ENCODE results near the gene NUP153.
"Not testable (repeated sequence)": the region's sequence is repeated elsewhere in the genome, so short reads cannot be mapped to it uniquely, and the experiment has no call there.

The NUP153 gene

GRCh38 chr6:17596085-17596484 lies 110.6 kb downstream of the NUP153 start:
- no peak overlapping the region for H3K4me3 ChIP-seq (ENCODE audit: low read depth, low read length)
- TF ChIP-seq, protein P1, sequence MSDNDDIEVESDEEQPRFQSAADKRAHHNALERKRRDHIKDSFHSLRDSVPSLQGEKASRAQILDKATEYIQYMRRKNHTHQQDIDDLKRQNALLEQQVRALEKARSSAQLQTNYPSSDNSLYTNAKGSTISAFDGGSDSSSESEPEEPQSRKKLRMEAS (IDR thresholded peaks at IDR 0.05; ENCODE audit: low read depth, low read length), result no peak
- no peak for TF ChIP-seq POLR2A (IDR thresholded peaks at IDR 0.05; ENCODE audit: extremely low read depth, insufficient read length)
- no peak for TF ChIP-seq MYC (IDR thresholded peaks at IDR 0.05; ENCODE audit: low read depth, low read length)
- TF ChIP-seq, protein P2, sequence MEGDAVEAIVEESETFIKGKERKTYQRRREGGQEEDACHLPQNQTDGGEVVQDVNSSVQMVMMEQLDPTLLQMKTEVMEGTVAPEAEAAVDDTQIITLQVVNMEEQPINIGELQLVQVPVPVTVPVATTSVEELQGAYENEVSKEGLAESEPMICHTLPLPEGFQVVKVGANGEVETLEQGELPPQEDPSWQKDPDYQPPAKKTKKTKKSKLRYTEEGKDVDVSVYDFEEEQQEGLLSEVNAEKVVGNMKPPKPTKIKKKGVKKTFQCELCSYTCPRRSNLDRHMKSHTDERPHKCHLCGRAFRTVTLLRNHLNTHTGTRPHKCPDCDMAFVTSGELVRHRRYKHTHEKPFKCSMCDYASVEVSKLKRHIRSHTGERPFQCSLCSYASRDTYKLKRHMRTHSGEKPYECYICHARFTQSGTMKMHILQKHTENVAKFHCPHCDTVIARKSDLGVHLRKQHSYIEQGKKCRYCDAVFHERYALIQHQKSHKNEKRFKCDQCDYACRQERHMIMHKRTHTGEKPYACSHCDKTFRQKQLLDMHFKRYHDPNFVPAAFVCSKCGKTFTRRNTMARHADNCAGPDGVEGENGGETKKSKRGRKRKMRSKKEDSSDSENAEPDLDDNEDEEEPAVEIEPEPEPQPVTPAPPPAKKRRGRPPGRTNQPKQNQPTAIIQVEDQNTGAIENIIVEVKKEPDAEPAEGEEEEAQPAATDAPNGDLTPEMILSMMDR (IDR thresholded peaks at IDR 0.05; ENCODE audit: low read depth, low read length), result no peak
- DNase-seq (ENCODE audit: low read depth), result no peak

DNA sequence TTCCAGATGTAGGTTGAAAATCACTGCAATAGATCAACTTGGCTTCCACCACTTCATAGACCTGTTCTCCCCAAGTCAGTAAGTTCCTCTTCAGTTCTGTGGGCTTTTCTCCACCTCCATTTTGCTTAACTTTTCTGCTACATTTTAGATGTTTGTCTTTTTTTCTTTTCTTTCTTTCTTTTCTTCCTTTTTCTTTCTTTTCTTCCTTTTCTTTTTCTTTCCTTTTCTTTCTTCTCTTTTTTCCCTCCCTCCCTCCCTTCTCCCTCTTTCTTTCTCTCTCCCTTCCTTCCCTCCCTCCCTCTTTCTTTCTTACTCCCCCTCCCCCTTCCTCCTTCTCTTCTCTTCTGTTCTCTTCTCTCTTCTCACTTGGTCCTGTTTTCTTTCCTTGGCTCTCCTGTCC lies 113.5 kb downstream of the NUP153 start:
- no peak overlapping the region for H3K4me3 ChIP-seq (ENCODE audit: low read depth, low read length)
- TF ChIP-seq, protein P1 (IDR thresholded peaks at IDR 0.05; ENCODE audit: low read depth, low read length), result no peak
- TF ChIP-seq, protein P2 (IDR thresholded peaks at IDR 0.05; ENCODE audit: low read depth, low read length), result no peak
- TF ChIP-seq POLR2A (IDR thresholded peaks at IDR 0.05; ENCODE audit: extremely low read depth, insufficient read length), result no peak
- TF ChIP-seq MYC (IDR thresholded peaks at IDR 0.05; ENCODE audit: low read depth, low read length), result no peak
- no peak for DNase-seq (ENCODE audit: low read depth)

- TF ChIP-seq MYC (IDR thresholded peaks at IDR 0.05; ENCODE audit: low read depth, low read length) (no peak), POLR2A (IDR thresholded peaks at IDR 0.05; ENCODE audit: extremely low read depth, insufficient read length) (no peak)
- TF ChIP-seq, protein P2 (IDR thresholded peaks at IDR 0.05; ENCODE audit: low read depth, low read length), result no peak
- TF ChIP-seq, protein P1 (IDR thresholded peaks at IDR 0.05; ENCODE audit: low read depth, low read length), result no peak
Observed at GRCh38 chr6:17591287-17591686, 115.4 kb downstream of the NUP153 start.

GRCh38 chr6:17589406-17590096 lies 117.2 kb downstream of the NUP153 start:
- no peak for DNase-seq (ENCODE audit: low read depth)
- H3K4me3 ChIP-seq (ENCODE audit: low read depth, low read length), result no peak overlapping the region

More at GRCh38 chr6:17591287-17591686, 115.4 kb downstream of the NUP153 start:
- no peak for DNase-seq (ENCODE audit: low read depth)
- no peak overlapping the region for H3K4me3 ChIP-seq (ENCODE audit: low read depth, low read length)

GRCh38 chr6:17588011-17588410 lies 118.7 kb downstream of the NUP153 start:
- TF ChIP-seq, protein P2 (IDR thresholded peaks at IDR 0.05; ENCODE audit: low read depth, low read length), result no peak
- TF ChIP-seq, protein P1 (IDR thresholded peaks at IDR 0.05; ENCODE audit: low read depth, low read length), result no peak
- TF ChIP-seq POLR2A (IDR thresholded peaks at IDR 0.05; ENCODE audit: extremely low read depth, insufficient read length) (no peak), MYC (IDR thresholded peaks at IDR 0.05; ENCODE audit: low read depth, low read length) (no peak)
- no peak overlapping the region for H3K4me3 ChIP-seq (ENCODE audit: low read depth, low read length)
- no peak for DNase-seq (ENCODE audit: low read depth)

More at GRCh38 chr6:17589406-17590096, 117.2 kb downstream of the NUP153 start:
- TF ChIP-seq POLR2A (IDR thresholded peaks at IDR 0.05; ENCODE audit: extremely low read depth, insufficient read length), result no peak
- TF ChIP-seq, protein P1 (IDR thresholded peaks at IDR 0.05; ENCODE audit: low read depth, low read length), result no peak
- TF ChIP-seq, protein P2 (IDR thresholded peaks at IDR 0.05; ENCODE audit: low read depth, low read length), result no peak
- TF ChIP-seq MYC (IDR thresholded peaks at IDR 0.05; ENCODE audit: low read depth, low read length), result no peak

DNA sequence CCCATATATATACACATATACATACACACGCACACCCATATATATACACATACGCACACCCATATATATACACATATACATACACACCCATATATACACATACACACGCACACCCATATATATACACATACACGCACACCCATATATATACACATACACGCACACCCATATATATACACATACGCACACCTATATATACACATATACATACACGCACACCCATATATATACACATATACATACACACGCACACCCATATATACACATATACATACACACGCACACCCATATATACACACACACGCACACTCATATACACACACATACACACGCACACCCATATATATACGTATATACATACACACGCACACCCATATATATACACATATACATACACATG lies 120.1 kb downstream of the NUP153 start:
- not testable (repeated sequence) for DNase-seq (ENCODE audit: low read depth); H3K4me3 ChIP-seq (ENCODE audit: low read depth, low read length)

Measured in NB4 (cell line).